ENCODE data around the gene KHNYN. TPM values are rescaled to one million over a fixed set of nuclear protein-coding genes. Genes with fewer than 3 reads are reported as not detected.

The KHNYN gene
- total and polyA plus RNA-seq, 2 of the 8 experiments (the other 6 are each of a cell fraction or from before 2014, with no cell fraction given), result 7.6 to 22.3 TPM

DNA sequence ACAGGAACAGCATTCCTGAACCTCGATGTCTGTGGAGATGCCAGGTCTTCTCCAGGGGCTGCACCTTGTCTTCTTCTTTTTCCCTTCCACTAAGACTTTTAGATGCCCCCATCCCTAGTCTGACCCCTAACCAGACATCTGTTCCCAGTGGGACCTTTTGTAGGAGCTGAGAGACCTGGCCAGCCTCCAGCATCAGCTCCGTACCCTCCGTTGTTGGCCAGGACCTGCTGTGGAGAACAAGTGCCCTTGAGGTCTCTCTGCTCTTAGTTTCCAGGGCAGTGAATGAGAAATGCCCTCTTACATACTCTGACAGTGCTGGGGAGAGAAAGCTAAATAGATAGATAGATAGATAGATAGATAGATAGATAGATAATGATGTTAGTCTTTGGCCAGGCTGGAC lies 29.6 kb downstream of the KHNYN start (continued):
- TF ChIP-seq, protein P1, sequence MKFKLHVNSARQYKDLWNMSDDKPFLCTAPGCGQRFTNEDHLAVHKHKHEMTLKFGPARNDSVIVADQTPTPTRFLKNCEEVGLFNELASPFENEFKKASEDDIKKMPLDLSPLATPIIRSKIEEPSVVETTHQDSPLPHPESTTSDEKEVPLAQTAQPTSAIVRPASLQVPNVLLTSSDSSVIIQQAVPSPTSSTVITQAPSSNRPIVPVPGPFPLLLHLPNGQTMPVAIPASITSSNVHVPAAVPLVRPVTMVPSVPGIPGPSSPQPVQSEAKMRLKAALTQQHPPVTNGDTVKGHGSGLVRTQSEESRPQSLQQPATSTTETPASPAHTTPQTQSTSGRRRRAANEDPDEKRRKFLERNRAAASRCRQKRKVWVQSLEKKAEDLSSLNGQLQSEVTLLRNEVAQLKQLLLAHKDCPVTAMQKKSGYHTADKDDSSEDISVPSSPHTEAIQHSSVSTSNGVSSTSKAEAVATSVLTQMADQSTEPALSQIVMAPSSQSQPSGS (IDR thresholded peaks at IDR 0.05; ENCODE audit: low read length), result no peak
- no peak for TF ChIP-seq CBX5 (IDR thresholded peaks at IDR 0.05; ENCODE audit: low read depth, low read length)
- TF ChIP-seq, protein P2, sequence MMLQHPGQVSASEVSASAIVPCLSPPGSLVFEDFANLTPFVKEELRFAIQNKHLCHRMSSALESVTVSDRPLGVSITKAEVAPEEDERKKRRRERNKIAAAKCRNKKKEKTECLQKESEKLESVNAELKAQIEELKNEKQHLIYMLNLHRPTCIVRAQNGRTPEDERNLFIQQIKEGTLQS (IDR thresholded peaks at IDR 0.05; ENCODE audit: insufficient read depth, low read depth, low read length), result no peak
- TF ChIP-seq, protein P3, sequence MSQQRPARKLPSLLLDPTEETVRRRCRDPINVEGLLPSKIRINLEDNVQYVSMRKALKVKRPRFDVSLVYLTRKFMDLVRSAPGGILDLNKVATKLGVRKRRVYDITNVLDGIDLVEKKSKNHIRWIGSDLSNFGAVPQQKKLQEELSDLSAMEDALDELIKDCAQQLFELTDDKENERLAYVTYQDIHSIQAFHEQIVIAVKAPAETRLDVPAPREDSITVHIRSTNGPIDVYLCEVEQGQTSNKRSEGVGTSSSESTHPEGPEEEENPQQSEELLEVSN (IDR thresholded peaks at IDR 0.05), result no peak
- no peak for TF ChIP-seq BACH1 (IDR thresholded peaks at IDR 0.05; ENCODE audit: low read length)
